ENCODE measurements around the gene GRK5.

Gene GRK5

DNA sequence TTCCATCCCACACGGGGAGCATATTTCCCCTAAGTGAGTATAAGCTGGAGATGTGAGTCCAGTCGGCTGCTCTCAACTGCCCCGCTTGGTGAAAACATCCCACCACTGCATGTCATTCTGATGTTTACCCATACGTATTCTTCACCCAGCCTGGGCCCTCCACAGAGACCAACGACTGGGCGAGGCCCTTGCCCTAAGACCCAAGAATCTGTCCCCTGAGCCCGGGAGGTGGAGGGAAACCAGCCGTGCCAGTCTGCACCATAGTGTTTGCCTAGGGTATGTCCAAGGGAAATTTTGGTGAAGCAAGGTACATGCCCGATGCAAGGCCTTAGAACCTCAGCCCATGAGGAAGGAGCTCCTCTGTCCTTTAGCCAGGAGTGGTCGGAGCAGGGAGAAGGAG is 267.2 kb downstream of the GRK5 start:
- DNase-seq (ENCODE audit: low read depth): no peak
- TF ChIP-seq MAX (IDR thresholded peaks at IDR 0.05; ENCODE audit: low read depth, low read length): no peak
- TF ChIP-seq CTCF (IDR thresholded peaks at IDR 0.05; ENCODE audit: low read depth, low read length): no peak
- no peak for TF ChIP-seq POLR2A (IDR thresholded peaks at IDR 0.05; ENCODE audit: extremely low read depth, insufficient read length)
- TF ChIP-seq MYC (IDR thresholded peaks at IDR 0.05; ENCODE audit: low read depth, low read length): no peak
- H3K4me3 ChIP-seq (ENCODE audit: low read depth, low read length): no peak overlapping the region

DNA sequence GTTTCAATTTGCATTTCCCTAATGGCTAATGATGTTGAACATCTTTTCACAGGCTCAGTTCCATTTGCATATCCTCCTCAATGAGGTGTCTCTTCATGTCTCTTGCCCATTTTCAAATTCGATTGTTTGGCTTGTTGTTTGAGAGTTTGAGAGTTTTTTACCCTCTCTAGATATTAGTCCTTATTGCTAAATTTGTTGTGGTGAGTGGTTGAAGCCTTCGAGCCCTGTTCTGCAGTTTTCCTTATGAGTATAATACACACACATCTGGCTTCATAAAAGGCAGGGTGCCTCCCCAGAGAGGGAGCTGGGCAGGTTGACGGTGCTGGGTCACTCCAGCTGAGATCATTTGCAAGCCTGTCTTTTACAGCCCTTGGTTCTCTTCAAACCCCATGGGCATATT is 270.1 kb downstream of the GRK5 start:
- H3K4me3 ChIP-seq (ENCODE audit: low read depth, low read length): no peak overlapping the region
- no peak for DNase-seq (ENCODE audit: low read depth)
- no peak for TF ChIP-seq MYC (IDR thresholded peaks at IDR 0.05; ENCODE audit: low read depth, low read length)

- DNase-seq (ENCODE audit: low read depth): no peak
- TF ChIP-seq MYC (IDR thresholded peaks at IDR 0.05; ENCODE audit: low read depth, low read length): no peak
- TF ChIP-seq POLR2A (IDR thresholded peaks at IDR 0.05; ENCODE audit: extremely low read depth, insufficient read length): no peak
- TF ChIP-seq MAX (IDR thresholded peaks at IDR 0.05; ENCODE audit: low read depth, low read length): no peak
- TF ChIP-seq CTCF (IDR thresholded peaks at IDR 0.05; ENCODE audit: low read depth, low read length): no peak
- H3K4me3 ChIP-seq (ENCODE audit: low read depth, low read length): no peak overlapping the region
These were observed 270.9 kb downstream of the GRK5 start for GRCh38 chr10:119478111-119478802.

DNA sequence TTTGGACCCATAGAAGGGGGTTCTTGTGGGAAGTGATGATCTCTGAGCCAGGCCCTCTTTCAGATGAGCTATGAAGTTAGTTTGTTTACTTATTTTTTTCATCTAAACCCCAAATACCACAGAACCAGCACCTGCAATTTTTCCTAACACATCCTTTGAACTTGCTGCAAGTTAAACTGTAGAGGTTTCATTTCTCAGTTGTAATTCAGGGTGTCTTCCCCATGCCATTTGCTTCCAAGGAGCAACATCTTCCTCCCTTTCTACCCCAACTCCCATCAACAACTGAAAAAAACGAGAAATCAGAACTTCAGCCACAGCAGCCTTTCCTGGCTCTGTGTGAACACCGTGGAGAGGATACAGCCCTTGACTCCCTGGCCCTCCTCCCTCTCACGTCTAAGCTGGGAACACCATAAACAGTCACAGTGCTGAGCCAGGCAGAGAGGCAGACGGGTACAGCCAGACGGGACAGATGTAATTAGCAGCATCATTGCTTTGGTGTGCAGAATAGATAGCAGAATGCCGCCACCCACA is 271.5 kb downstream of the GRK5 start:
- no peak overlapping the region for H3K4me3 ChIP-seq (ENCODE audit: low read depth, low read length)
- DNase-seq (ENCODE audit: low read depth): no peak
- TF ChIP-seq MAX (IDR thresholded peaks at IDR 0.05; ENCODE audit: low read depth, low read length) (no peak), CTCF (IDR thresholded peaks at IDR 0.05; ENCODE audit: low read depth, low read length) (no peak), POLR2A (IDR thresholded peaks at IDR 0.05; ENCODE audit: extremely low read depth, insufficient read length) (no peak), MYC (IDR thresholded peaks at IDR 0.05; ENCODE audit: low read depth, low read length) (no peak)

DNA sequence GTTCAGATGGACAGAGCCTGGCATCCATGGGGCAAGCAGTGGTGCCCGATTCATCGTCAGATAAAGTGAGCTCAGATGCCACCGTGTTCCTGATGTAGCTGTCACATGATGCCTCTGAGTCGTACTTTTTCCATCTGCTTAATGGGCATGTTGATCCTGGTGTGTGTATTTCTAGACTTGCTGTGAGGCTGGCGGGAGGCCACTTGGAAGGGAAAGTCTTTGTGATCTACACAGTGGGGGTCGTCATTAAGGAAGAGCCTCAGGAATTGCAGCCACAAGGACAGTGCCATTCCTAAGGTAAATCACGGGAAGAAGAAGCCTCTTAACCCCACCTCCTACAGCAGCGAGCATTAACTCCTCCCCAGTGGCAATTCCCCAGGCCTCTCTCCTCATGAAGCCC is 272.2 kb downstream of the GRK5 start:
- no peak for DNase-seq (ENCODE audit: low read depth)
- TF ChIP-seq MYC (IDR thresholded peaks at IDR 0.05; ENCODE audit: low read depth, low read length): no peak
- no peak for TF ChIP-seq MAX (IDR thresholded peaks at IDR 0.05; ENCODE audit: low read depth, low read length)
- TF ChIP-seq CTCF (IDR thresholded peaks at IDR 0.05; ENCODE audit: low read depth, low read length): no peak
- TF ChIP-seq POLR2A (IDR thresholded peaks at IDR 0.05; ENCODE audit: extremely low read depth, insufficient read length): no peak
- H3K4me3 ChIP-seq (ENCODE audit: low read depth, low read length): no peak overlapping the region

DNA sequence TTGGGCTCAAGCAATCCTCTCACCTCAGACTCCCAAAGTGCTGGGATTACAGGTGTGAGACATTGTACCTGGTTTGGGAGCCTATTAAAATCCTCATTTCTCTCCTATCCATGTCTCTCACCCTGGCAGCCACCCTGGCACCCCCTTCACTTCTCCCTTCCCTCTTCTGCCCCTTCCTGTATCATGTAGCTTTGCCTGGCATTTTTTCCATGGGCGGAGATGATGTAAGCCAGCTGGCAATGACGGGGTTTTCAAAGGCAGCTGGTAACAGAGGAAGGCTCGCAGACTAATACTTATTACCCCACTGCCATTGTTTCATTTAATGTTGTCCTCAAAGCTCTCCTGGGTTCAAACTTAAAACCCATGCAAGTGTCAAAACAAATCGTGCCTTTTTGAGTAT is 273.3 kb downstream of the GRK5 start:
- H3K4me3 ChIP-seq (ENCODE audit: low read depth, low read length): no peak overlapping the region
- TF ChIP-seq MAX (IDR thresholded peaks at IDR 0.05; ENCODE audit: low read depth, low read length) (no peak), MYC (IDR thresholded peaks at IDR 0.05; ENCODE audit: low read depth, low read length) (no peak), CTCF (IDR thresholded peaks at IDR 0.05; ENCODE audit: low read depth, low read length) (no peak), POLR2A (IDR thresholded peaks at IDR 0.05; ENCODE audit: extremely low read depth, insufficient read length) (no peak)
- no peak for DNase-seq (ENCODE audit: low read depth)
